Suppressor macrophage (primary cell): ENCODE data around the gene ZSCAN5C.
"Not testable (repeated sequence)": the region's sequence is repeated elsewhere in the genome, so short reads cannot be mapped to it uniquely, and the experiment has no call there.

Experiments
- DNase-seq, 4 experiments: peaks; one replicate each; pipeline ENCODE4 v3.0.0-alpha.2; 2020 to 2022
- total RNA-seq, 17 experiments: gene quantifications; one replicate each; lab custom pipeline; 2026; ENCODE audit warnings: mixed read lengths in 6 of 17, inconsistent platforms in 3 of 17; lab: John Stamatoyannopoulos, UW

The ZSCAN5C gene
- total RNA-seq: 0 to 0.99 (median 0) reads per million in 17 experiments

- DNase-seq: no peak
These were observed at the start of gene ZSCAN5C for GRCh38 chr19:56201973-56202372. Gene ZSCAN5C, plus strand, starts transcription at chr19:56202273. Its CDS starts 3,641 bp downstream, at chr19:56205914.

GRCh38 chr19:56152644-56153043 lies 49.4 kb upstream of the ZSCAN5C start:
- DNase-seq: no peak

- no peak for DNase-seq
These were observed 48.6 kb upstream of the ZSCAN5C start for GRCh38 chr19:56153507-56153906.

- peak in 2 of 4 experiments; percentile 24 to 36 for DNase-seq
These were observed 46.9 kb upstream of the ZSCAN5C start for GRCh38 chr19:56155124-56155687.

- no peak for DNase-seq
These were observed 45.3 kb upstream of the ZSCAN5C start for GRCh38 chr19:56156768-56157167.

- DNase-seq: no peak
These were observed 43.8 kb upstream of the ZSCAN5C start for GRCh38 chr19:56158170-56158757.

- DNase-seq: no peak
These were observed 43.0 kb upstream of the ZSCAN5C start for GRCh38 chr19:56159009-56159559.

GRCh38 chr19:56159622-56160271 lies 42.3 kb upstream of the ZSCAN5C start:
- no peak for DNase-seq

GRCh38 chr19:56161534-56161933 lies 40.5 kb upstream of the ZSCAN5C start:
- DNase-seq: no peak

GRCh38 chr19:56162258-56162657 lies 39.8 kb upstream of the ZSCAN5C start:
- peak; percentile 62 to 82 (median 72) for DNase-seq

- peak in 2 of 4 experiments; percentile 21 for DNase-seq
These were observed 39.0 kb upstream of the ZSCAN5C start for GRCh38 chr19:56163097-56163496.

GRCh38 chr19:56167064-56167578 lies 35.0 kb upstream of the ZSCAN5C start:
- no peak for DNase-seq

GRCh38 chr19:56170261-56170660 lies 31.8 kb upstream of the ZSCAN5C start:
- DNase-seq: no peak

GRCh38 chr19:56174086-56174485 lies 28.0 kb upstream of the ZSCAN5C start:
- DNase-seq: no peak

GRCh38 chr19:56174550-56174949 lies 27.5 kb upstream of the ZSCAN5C start:
- DNase-seq: no peak

- not testable (repeated sequence) for DNase-seq
These were observed 26.2 kb upstream of the ZSCAN5C start, which contains the start of gene GALP for GRCh38 chr19:56175861-56176307. Gene GALP, plus strand, starts transcription at chr19:56176008. Its CDS starts 1,101 bp downstream, at chr19:56177109.

- DNase-seq: not testable (repeated sequence)
These were observed 25.8 kb upstream of the ZSCAN5C start for GRCh38 chr19:56176310-56176709.

- no peak for DNase-seq
These were observed 25.2 kb upstream of the ZSCAN5C start for GRCh38 chr19:56176881-56177280.

GRCh38 chr19:56177564-56178243 lies 24.4 kb upstream of the ZSCAN5C start:
- no peak for DNase-seq

GRCh38 chr19:56189785-56190184 lies 12.3 kb upstream of the ZSCAN5C start:
- DNase-seq: no peak

GRCh38 chr19:56191115-56191514 lies 11.0 kb upstream of the ZSCAN5C start:
- no peak for DNase-seq

GRCh38 chr19:56191711-56192110 lies 10.4 kb upstream of the ZSCAN5C start:
- no peak for DNase-seq
